SK-N-SH treated with all-trans-retinoic acid at 6 μM for 48 hours (cell line): ENCODE data around the gene ALK.

Source experiments
- ARNTL ChIP-seq: fragments of 450-650 bp; formaldehyde crosslinking; IDR thresholded peaks from 2 replicates; pipeline ENCODE4 v1.5.0; 2020; ENCODE audit warnings: low read depth, mild to moderate bottlenecking, moderate library complexity, borderline replicate concordance
- CREB5 ChIP-seq: fragments of 250-450 bp; sonication (Bioruptor Pico); IDR thresholded peaks from 2 replicates; pipeline ENCODE4 v1.5.1; 2020; ENCODE audit warnings: low read depth, mild to moderate bottlenecking, moderate library complexity
- CSRNP3 ChIP-seq: fragments of 250-450 bp; sonication (Bioruptor Pico); IDR thresholded peaks from 2 replicates; pipeline ENCODE4 v1.5.1; 2021; ENCODE audit warnings: mild to moderate bottlenecking, moderate library complexity
- PATZ1 ChIP-seq: fragments of 250-450 bp; sonication (Bioruptor Pico); IDR thresholded peaks from 2 replicates; pipeline ENCODE4 v1.8.0; 2020; ENCODE audit warnings: mild to moderate bottlenecking, moderate library complexity, borderline replicate concordance
- RARB ChIP-seq: fragments of 250-450 bp; sonication (Bioruptor Pico); IDR thresholded peaks from 2 replicates; pipeline ENCODE4 v1.8.0; 2021; ENCODE audit warnings: mild to moderate bottlenecking, moderate library complexity
- TOX ChIP-seq: fragments of 250-450 bp; sonication (Bioruptor Pico); IDR thresholded peaks from 2 replicates; pipeline ENCODE4 v1.8.0; 2021; ENCODE audit warnings: mild to moderate bottlenecking, moderate library complexity, borderline replicate concordance
- ZFP3 ChIP-seq: fragments of 250-450 bp; sonication (Bioruptor Pico); IDR thresholded peaks from 2 replicates; pipeline ENCODE4 v1.5.0; 2020; ENCODE audit warnings: mild to moderate bottlenecking, moderate library complexity
- ZFP30 ChIP-seq: fragments of 450-650 bp; formaldehyde crosslinking; IDR thresholded peaks from 2 replicates; pipeline ENCODE4 v1.5.0; 2022; ENCODE audit warnings: mild to moderate bottlenecking, moderate library complexity
- ZNF565 ChIP-seq: fragments of 450-650 bp; formaldehyde crosslinking; conservative IDR thresholded peaks from 2 replicates; pipeline ENCODE4 v1.5.0; 2020; ENCODE audit warnings: low read depth, mild to moderate bottlenecking, moderate library complexity
- ZNF70 ChIP-seq: fragments of 450-650 bp; formaldehyde crosslinking; IDR thresholded peaks from 2 replicates; pipeline ENCODE4 v1.5.0; 2020; ENCODE audit warnings: mild to moderate bottlenecking, moderate library complexity

GRCh38 chr2:29273004-29273684, 648.2 kb downstream of the ALK start:
- TF ChIP-seq CREB5 (CRISPR knock-in tag) (no peak), CSRNP3 (CRISPR knock-in tag) (no peak), ARNTL (CRISPR knock-in tag) (no peak), ZFP3 (CRISPR knock-in tag) (no peak), ZNF70 (CRISPR knock-in tag) (no peak), ZFP30 (CRISPR knock-in tag) (no peak), TOX (CRISPR knock-in tag) (no peak), PATZ1 (CRISPR knock-in tag) (no peak), ZNF565 (CRISPR knock-in tag) (no peak), RARB (CRISPR knock-in tag) (no peak)
